ENCODE data around the gene CYP2B6. TPM values are rescaled to one million over a fixed set of nuclear protein-coding genes. Genes with fewer than 3 reads are reported as not detected.
"Not testable (repeated sequence)": the region's sequence is repeated elsewhere in the genome, so short reads cannot be mapped to it uniquely, and the experiment has no call there.

CYP2B6 gene
- total RNA-seq, 1 experiment from 2014 or later: not detected

DNA sequence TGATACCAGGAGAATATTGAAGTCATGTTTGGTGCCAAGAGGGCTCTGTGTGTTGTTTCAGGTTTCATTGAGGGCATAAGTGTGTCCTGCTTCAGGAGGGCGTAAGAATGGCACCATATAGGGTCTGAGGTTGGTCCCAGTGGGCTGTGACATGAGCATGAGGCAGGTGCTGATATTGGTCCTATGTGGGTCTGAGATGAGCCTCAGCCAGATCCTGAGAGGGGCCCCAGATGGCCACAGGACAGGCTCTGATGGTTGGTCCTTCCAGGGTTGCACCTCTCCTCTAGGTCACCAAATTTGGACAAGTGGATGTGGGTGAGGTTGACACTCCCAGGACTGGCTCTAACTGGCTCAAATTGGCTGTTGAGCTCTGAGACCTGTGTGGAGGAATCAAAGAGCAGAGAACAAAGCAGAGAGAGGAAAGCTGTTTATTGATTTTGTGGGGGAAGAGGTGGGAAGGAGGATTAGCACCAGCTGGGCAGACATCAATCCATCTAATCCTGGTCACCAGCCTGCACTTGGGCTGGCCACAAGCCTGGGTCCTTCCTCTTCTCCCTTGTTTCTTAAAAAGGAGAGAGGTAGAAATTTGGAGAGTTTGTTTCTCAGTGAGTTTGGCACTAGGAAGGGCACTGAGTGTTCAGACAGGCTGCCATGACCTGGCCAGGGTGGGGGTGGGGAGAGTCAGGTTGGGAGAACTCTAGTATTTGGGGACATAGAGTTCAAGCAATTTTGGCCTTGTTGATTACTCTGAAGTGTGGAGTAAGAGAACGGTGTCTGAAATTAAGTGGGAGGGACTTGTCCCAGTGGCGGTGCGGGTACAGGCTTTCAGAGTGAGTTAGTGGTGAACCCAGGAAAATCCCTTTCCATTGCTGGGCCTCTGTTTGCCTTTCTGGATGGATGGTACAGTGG lies 38.7 kb downstream of the CYP2B6 start:
- H3K27me3 Mint-ChIP-seq (ENCODE audit: insufficient read depth, unreplicated experiment): peaks cover 78% of the 10 kb centered on the region
- H3K36me3 Mint-ChIP-seq (ENCODE audit: insufficient read depth, unreplicated experiment): no peaks in the 10 kb centered on the region
- no peaks in the 10 kb centered on the region for H3K9me3 Mint-ChIP-seq (ENCODE audit: unreplicated experiment)
- TF ChIP-seq, protein P1, sequence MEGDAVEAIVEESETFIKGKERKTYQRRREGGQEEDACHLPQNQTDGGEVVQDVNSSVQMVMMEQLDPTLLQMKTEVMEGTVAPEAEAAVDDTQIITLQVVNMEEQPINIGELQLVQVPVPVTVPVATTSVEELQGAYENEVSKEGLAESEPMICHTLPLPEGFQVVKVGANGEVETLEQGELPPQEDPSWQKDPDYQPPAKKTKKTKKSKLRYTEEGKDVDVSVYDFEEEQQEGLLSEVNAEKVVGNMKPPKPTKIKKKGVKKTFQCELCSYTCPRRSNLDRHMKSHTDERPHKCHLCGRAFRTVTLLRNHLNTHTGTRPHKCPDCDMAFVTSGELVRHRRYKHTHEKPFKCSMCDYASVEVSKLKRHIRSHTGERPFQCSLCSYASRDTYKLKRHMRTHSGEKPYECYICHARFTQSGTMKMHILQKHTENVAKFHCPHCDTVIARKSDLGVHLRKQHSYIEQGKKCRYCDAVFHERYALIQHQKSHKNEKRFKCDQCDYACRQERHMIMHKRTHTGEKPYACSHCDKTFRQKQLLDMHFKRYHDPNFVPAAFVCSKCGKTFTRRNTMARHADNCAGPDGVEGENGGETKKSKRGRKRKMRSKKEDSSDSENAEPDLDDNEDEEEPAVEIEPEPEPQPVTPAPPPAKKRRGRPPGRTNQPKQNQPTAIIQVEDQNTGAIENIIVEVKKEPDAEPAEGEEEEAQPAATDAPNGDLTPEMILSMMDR (IDR thresholded peaks at IDR 0.05; ENCODE audit: unreplicated experiment): no peak
- CTCF ChIA-PET: no interaction called here
- H3K27ac Mint-ChIP-seq (ENCODE audit: low read depth, unreplicated experiment): no peak overlapping the region
- no TSS peak for BruUV-seq (replicated peaks)
- POLR2A ChIA-PET: no interaction called here
- intact Hi-C loops (cut with micrococcal nuclease): no loop called here
- H3K4me3 Mint-ChIP-seq (ENCODE audit: unreplicated experiment): no peak overlapping the region
- H3K4me1 Mint-ChIP-seq (ENCODE audit: insufficient read depth, unreplicated experiment): peaks cover 6% of the 10 kb centered on the region
- DNase-seq (ENCODE audit: unreplicated experiment): no peak

DNA sequence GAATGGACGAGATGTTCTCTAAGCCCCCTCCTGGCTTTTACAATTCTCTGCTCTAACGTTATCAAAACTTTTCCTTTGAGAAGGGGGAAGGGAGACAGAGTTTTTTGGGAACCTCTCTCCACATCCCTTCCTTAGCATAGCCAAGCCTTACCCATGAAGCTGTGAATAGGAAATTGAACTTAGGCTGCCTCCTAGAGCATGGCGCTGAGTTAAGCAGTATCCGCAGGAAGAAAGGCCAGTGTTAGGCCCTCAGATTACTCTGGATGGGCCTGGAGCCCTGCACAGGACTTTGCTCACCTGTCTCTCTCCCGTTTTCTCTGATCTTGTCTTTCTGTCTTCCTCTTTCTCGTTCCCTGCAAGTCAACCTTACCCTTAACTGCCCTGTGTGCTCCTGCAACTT lies 39.6 kb downstream of the CYP2B6 start:
- peaks cover 78% of the 10 kb centered on the region for H3K27me3 Mint-ChIP-seq (ENCODE audit: insufficient read depth, unreplicated experiment)
- no TSS peak for BruUV-seq (replicated peaks)
- H3K9me3 Mint-ChIP-seq (ENCODE audit: unreplicated experiment): no peaks in the 10 kb centered on the region
- H3K4me3 Mint-ChIP-seq (ENCODE audit: unreplicated experiment): no peak overlapping the region
- POLR2A ChIA-PET: no interaction called here
- no peaks in the 10 kb centered on the region for H3K36me3 Mint-ChIP-seq (ENCODE audit: insufficient read depth, unreplicated experiment)
- no peak for DNase-seq (ENCODE audit: unreplicated experiment)
- CTCF ChIA-PET: no interaction called here
- peaks cover 6% of the 10 kb centered on the region for H3K4me1 Mint-ChIP-seq (ENCODE audit: insufficient read depth, unreplicated experiment)
- intact Hi-C loops (cut with micrococcal nuclease): no loop called here
- TF ChIP-seq, protein P1 (IDR thresholded peaks at IDR 0.05; ENCODE audit: unreplicated experiment): no peak
- H3K27ac Mint-ChIP-seq (ENCODE audit: low read depth, unreplicated experiment): no peak overlapping the region

GRCh38 chr19:41031916-41032315 lies 40.8 kb downstream of the CYP2B6 start:
- Mint-ChIP-seq H3K27me3 (ENCODE audit: insufficient read depth, unreplicated experiment) (peaks cover 78% of the 10 kb centered on the region), H3K4me3 (ENCODE audit: unreplicated experiment) (no peak overlapping the region), H3K27ac (ENCODE audit: low read depth, unreplicated experiment) (no peak overlapping the region), H3K36me3 (ENCODE audit: insufficient read depth, unreplicated experiment) (no peaks in the 10 kb centered on the region), H3K9me3 (ENCODE audit: unreplicated experiment) (no peaks in the 10 kb centered on the region), H3K4me1 (ENCODE audit: insufficient read depth, unreplicated experiment) (peaks cover 6% of the 10 kb centered on the region)
- intact Hi-C loops (cut with micrococcal nuclease): no loop called here
- BruUV-seq (replicated peaks): no TSS peak
- ChIA-PET CTCF (interaction anchor here (0.6 kb wide), 4 partner anchors 141 to 865 kb away, joined by 3 to 5 read pairs (median 4); no protein-coding TSS in a partner anchor), POLR2A (interaction anchor here (0.8 kb wide), 1 partner anchor 24 kb away, joined by 4 read pairs; no protein-coding TSS in a partner anchor)
- TF ChIP-seq, protein P1 (IDR thresholded peaks at IDR 0.05; ENCODE audit: unreplicated experiment): no peak
- peak; percentile 51 for DNase-seq (ENCODE audit: unreplicated experiment)

- intact Hi-C loops (cut with micrococcal nuclease); H3K4me3 Mint-ChIP-seq (ENCODE audit: unreplicated experiment); H3K27ac Mint-ChIP-seq (ENCODE audit: low read depth, unreplicated experiment); H3K9me3 Mint-ChIP-seq (ENCODE audit: unreplicated experiment); BruUV-seq (replicated peaks); CTCF ChIA-PET; H3K36me3 Mint-ChIP-seq (ENCODE audit: insufficient read depth, unreplicated experiment); DNase-seq (ENCODE audit: unreplicated experiment); H3K4me1 Mint-ChIP-seq (ENCODE audit: insufficient read depth, unreplicated experiment); POLR2A ChIA-PET: not testable (repeated sequence)
- H3K27me3 Mint-ChIP-seq (ENCODE audit: insufficient read depth, unreplicated experiment): peaks cover 78% of the 10 kb centered on the region
These were observed 42.2 kb downstream of the CYP2B6 start for GRCh38 chr19:41033324-41033723.
